ENCODE results near the gene TEAD1. TPM values are rescaled to one million over a fixed set of nuclear protein-coding genes. Genes with fewer than 3 reads are reported as not detected.
A peak's percentile ranks its signal among the peaks of the same experiment; 100 is the strongest.

The TEAD1 gene
- total RNA-seq, 1 donor from 2014 or later, result 154 TPM

DNA sequence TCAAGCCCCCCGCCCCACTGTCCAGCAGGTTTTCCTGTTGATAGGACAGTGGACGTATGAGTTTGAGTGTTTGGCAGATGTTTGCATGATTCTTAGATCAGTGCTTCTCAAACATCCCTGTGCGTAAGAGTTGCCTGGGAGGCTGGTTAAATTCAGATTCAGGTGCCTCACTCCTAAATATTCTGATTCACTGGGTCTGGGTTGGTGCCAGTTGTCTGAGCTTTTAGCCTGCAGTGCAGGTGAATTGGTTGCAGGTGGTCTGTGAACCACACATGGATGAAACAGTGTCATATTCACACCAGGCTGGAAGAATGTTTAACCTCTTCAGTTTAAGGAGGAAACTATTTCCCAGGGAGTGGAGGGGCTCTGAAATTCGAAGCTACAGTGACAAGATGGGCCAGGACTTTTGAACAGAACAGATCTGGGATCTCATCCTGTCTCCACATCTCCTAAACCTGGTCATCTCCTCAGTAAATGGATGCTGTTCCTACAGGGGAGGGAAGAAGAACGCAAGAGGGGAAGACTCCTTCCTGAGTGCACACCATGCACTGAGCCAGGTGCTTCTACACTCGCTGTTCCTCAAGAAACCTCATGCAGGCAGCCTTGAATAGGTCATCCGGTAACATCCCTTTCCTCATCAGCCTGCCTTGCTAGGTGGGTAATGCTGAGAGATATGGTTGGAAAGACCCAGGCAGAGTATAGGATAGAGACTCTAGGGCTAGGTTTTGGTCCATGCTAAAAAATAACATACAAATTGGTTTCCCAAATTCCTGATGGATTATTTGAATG lies 47.8 kb downstream of the TEAD1 start:
- no peaks in the 10 kb centered on the region for H3K9me3 Mint-ChIP-seq (ENCODE audit: unreplicated experiment)
- no peaks in the 10 kb centered on the region for H3K27me3 Mint-ChIP-seq (ENCODE audit: unreplicated experiment)
- H3K36me3 Mint-ChIP-seq (ENCODE audit: unreplicated experiment), result no peaks in the 10 kb centered on the region
- no peak for DNase-seq (ENCODE audit: extremely low spot score, unreplicated experiment)
- peak overlapping the region; percentile 91 for H3K27ac Mint-ChIP-seq (ENCODE audit: unreplicated experiment)
- H3K4me3 Mint-ChIP-seq (ENCODE audit: unreplicated experiment), result no peak overlapping the region
- no peak for TF ChIP-seq CTCF (IDR thresholded peaks at IDR 0.05)
- peaks cover 71% of the 10 kb centered on the region for H3K4me1 Mint-ChIP-seq (ENCODE audit: unreplicated experiment)

- peak overlapping the region; percentile 20 for H3K4me3 Mint-ChIP-seq (ENCODE audit: unreplicated experiment)
- peaks cover 87% of the 10 kb centered on the region for H3K4me1 Mint-ChIP-seq (ENCODE audit: unreplicated experiment)
- no peak for TF ChIP-seq CTCF (IDR thresholded peaks at IDR 0.05)
- no peaks in the 10 kb centered on the region for H3K36me3 Mint-ChIP-seq (ENCODE audit: unreplicated experiment)
- DNase-seq (ENCODE audit: extremely low spot score, unreplicated experiment), result no peak
- H3K27me3 Mint-ChIP-seq (ENCODE audit: unreplicated experiment), result no peaks in the 10 kb centered on the region
- H3K27ac Mint-ChIP-seq (ENCODE audit: unreplicated experiment), result peak overlapping the region; percentile 91
- H3K9me3 Mint-ChIP-seq (ENCODE audit: unreplicated experiment), result no peaks in the 10 kb centered on the region
Measured at GRCh38 chr11:12723421-12724300, 49.4 kb downstream of the TEAD1 start.

- no peak for TF ChIP-seq CTCF (IDR thresholded peaks at IDR 0.05)
- peak overlapping the region; percentile 91 for H3K27ac Mint-ChIP-seq (ENCODE audit: unreplicated experiment)
- no peaks in the 10 kb centered on the region for H3K27me3 Mint-ChIP-seq (ENCODE audit: unreplicated experiment)
- no peaks in the 10 kb centered on the region for H3K36me3 Mint-ChIP-seq (ENCODE audit: unreplicated experiment)
- H3K9me3 Mint-ChIP-seq (ENCODE audit: unreplicated experiment), result no peaks in the 10 kb centered on the region
- H3K4me1 Mint-ChIP-seq (ENCODE audit: unreplicated experiment), result peaks cover 92% of the 10 kb centered on the region
- peak overlapping the region; percentile 11 for H3K4me3 Mint-ChIP-seq (ENCODE audit: unreplicated experiment)
- DNase-seq (ENCODE audit: extremely low spot score, unreplicated experiment), result no peak
Measured at GRCh38 chr11:12724301-12725054, 50.3 kb downstream of the TEAD1 start.

DNA sequence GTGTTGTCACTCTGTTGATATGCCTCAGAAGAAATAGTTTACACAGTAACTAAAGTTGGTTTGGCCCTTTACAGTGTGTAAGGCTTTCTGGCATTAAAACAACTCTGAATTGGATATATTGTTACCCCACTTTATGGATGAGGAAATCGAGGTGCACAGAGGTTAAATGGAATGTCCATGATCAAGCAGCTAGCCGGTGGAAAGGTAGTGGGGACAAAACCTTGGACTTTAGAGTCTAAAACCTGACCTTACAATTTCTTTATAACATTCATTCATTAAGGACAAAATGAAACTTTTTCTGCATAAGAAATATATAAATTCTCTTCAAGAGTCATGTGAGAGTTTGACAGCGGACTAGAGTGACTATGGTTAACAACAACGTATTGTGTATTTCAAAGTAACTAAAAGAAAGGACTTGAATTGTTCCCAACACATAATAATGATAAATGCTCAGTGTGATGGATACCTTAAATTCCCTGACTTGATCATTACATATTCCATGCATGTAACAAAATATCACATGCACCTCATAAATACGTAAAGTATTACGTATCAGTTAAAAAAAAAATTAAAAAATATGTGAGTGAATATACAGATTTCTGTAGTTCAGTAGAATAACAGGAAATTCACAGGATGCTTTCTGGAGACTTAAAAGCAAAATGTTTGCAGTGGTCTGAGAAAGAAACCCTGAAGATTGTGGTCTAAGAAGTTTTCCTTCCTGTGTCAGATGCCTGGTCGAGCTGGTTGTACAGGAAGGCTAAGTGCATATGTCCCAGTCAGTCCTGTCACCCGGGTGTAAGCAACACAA lies 51.0 kb downstream of the TEAD1 start:
- no peaks in the 10 kb centered on the region for H3K36me3 Mint-ChIP-seq (ENCODE audit: unreplicated experiment)
- TF ChIP-seq CTCF (IDR thresholded peaks at IDR 0.05), result no peak
- DNase-seq (ENCODE audit: extremely low spot score, unreplicated experiment), result no peak

More for the DNA sequence above, 51.0 kb downstream of the TEAD1 start:
- no peaks in the 10 kb centered on the region for H3K9me3 Mint-ChIP-seq (ENCODE audit: unreplicated experiment)
- H3K4me3 Mint-ChIP-seq (ENCODE audit: unreplicated experiment), result no peak overlapping the region
- H3K27me3 Mint-ChIP-seq (ENCODE audit: unreplicated experiment), result no peaks in the 10 kb centered on the region
- peaks cover 91% of the 10 kb centered on the region for H3K4me1 Mint-ChIP-seq (ENCODE audit: unreplicated experiment)
- peak overlapping the region; percentile 91 for H3K27ac Mint-ChIP-seq (ENCODE audit: unreplicated experiment)
